K562 (cell line): ENCODE data around the gene NEK3. TPM values are rescaled to one million over a fixed set of nuclear protein-coding genes. Genes with fewer than 3 reads are reported as not detected.

Source experiments
- ATAC-seq: fragments of 200-7000 bp; cut with Tn5 transposase; 3 replicates; pipeline ENCODE4 v1.9.1; 2020; ENCODE audit warnings: moderate library complexity
- BruUV-seq: library from RNA; stranded (reverse); fragments of 400-500 nt; replicated peaks from 2 replicates; lab custom pipeline; 2021; lab: Mats Ljungman, UMichigan
- CTCF ChIA-PET: fragments of 300-600 bp; formaldehyde crosslinking; extraction: SDS; loops from one replicate; lab custom pipeline; 2021; ENCODE audit warnings: low intra/inter-chr PET ratio; lab: Yijun Ruan, JAX
- POLR2A ChIA-PET: fragments of 300-600, 350-650 bp; sonication (Branson Sonifier 250); formaldehyde crosslinking; extraction: SDS; loops from one replicate; lab custom pipeline; 2021; ENCODE audit warnings: antibody characterized with exemption, inconsistent platforms; lab: Yijun Ruan, JAX
- DNase-seq, 4 experiments: peaks; one replicate each; pipeline versions ENCODE4 v3.0.0 to v3.0.0-alpha.2; 2011 to 2018; ENCODE audit warnings: low spot score in 3 of 4, mixed read lengths in 3 of 4; ENCODE audit errors: extremely low read depth in 1 of 4
- FAIRE-seq: peaks from 2 replicates; lab custom pipeline; 2011; peaks lifted over from hg19 to GRCh38; lab: Jason Lieb, UNC
- H2AFZ ChIP-seq: 2 replicates; pipeline ENCODE4 v1.6.0; 2011; ENCODE audit warnings: low read depth, low read length, control low read depth, inconsistent platforms
- H3K27ac ChIP-seq: fragments of 200-600 bp; 3 replicates; pipeline ENCODE4 v1.8.0; 2011; ENCODE audit warnings: low read depth, mild to moderate bottlenecking, control low read depth, inconsistent platforms, low read length, moderate library complexity, mixed read lengths; ENCODE audit errors: extremely low read depth
- H3K27me3 ChIP-seq, 2 experiments: fragments of 300-600 bp in 1 of 2; 2 replicates in 1 of 2; 3 replicates in 1 of 2; pipeline versions ENCODE4 v1.6.0 to v1.8.0; 2011; ENCODE audit warnings: inconsistent platforms in 2 of 2, low read length in 2 of 2, mild to moderate bottlenecking in 1 of 2, mixed read lengths in 1 of 2, moderate library complexity in 1 of 2; ENCODE audit not compliant: control insufficient read depth in 2 of 2, insufficient read depth in 2 of 2
- H3K36me3 ChIP-seq: fragments of 300-600 bp; 3 replicates; pipeline ENCODE4 v1.8.0; 2011; ENCODE audit warnings: mild to moderate bottlenecking, low read length, inconsistent platforms; ENCODE audit not compliant: control insufficient read depth, insufficient read depth
- H3K4me1 ChIP-seq, 2 experiments: fragments of 200-600 bp in 1 of 2; replicated peaks in 1 of 2; 2 replicates in 1 of 2; 3 replicates in 1 of 2; pipeline versions ENCODE4 v1.5.1 to v1.8.0; 2011; ENCODE audit warnings: inconsistent platforms in 2 of 2, low read length in 2 of 2, mild to moderate bottlenecking in 1 of 2, mixed read lengths in 1 of 2, moderate library complexity in 1 of 2; ENCODE audit not compliant: control insufficient read depth in 2 of 2, insufficient read depth in 2 of 2
- H3K4me2 ChIP-seq: 2 replicates; pipeline ENCODE4 v1.6.1; 2011; ENCODE audit warnings: low read length, control low read depth, inconsistent platforms, mixed read lengths; ENCODE audit not compliant: insufficient read depth
- H3K4me3 ChIP-seq: fragments of 200-600 bp; sonication (generic), shearing (Covaris generic); 2 replicates; pipeline ENCODE4 v1.5.1; 2016; ENCODE audit warnings: control low read depth, inconsistent platforms
- H3K79me2 ChIP-seq: fragments of 200-600 bp; 3 replicates; pipeline ENCODE4 v1.8.0; 2011; ENCODE audit warnings: low read length, inconsistent platforms; ENCODE audit not compliant: control insufficient read depth, insufficient read depth
- H3K9ac ChIP-seq, 2 experiments: 2 replicates each; pipeline versions ENCODE4 v1.6.0 to v1.6.1; 2011; ENCODE audit warnings: low read depth in 2 of 2, low read length in 2 of 2, control low read depth in 1 of 2, inconsistent platforms in 1 of 2, mild to moderate bottlenecking in 1 of 2, mixed read lengths in 1 of 2; ENCODE audit not compliant: insufficient read depth in 1 of 2
- H3K9me1 ChIP-seq: one replicate; pipeline ENCODE4 v1.6.0; 2011; ENCODE audit warnings: inconsistent platforms, mild to moderate bottlenecking, low read length, moderate library complexity; ENCODE audit not compliant: control insufficient read depth, insufficient read depth
- H3K9me3 ChIP-seq: replicated peaks from 2 replicates; pipeline ENCODE4 v1.5.1; 2011; ENCODE audit warnings: low read depth, low read length, inconsistent platforms; ENCODE audit not compliant: control insufficient read depth, insufficient read depth
- H4K20me1 ChIP-seq: replicated peaks from 2 replicates; pipeline ENCODE4 v1.6.1; 2011; ENCODE audit warnings: low read length, inconsistent platforms, mixed read lengths; ENCODE audit not compliant: control insufficient read depth, insufficient read depth
- BACH1 ChIP-seq: fragments of 200-800 bp; sonication (Bioruptor generic); IDR thresholded peaks from 2 replicates; pipeline ENCODE4 v1.6.1; 2016; ENCODE audit warnings: missing genetic modification characterization, missing compliant biosample characterization
- DNMT1 ChIP-seq: fragments of 450-650 bp; IDR thresholded peaks from 2 replicates; pipeline ENCODE4 v1.6.1; 2016; ENCODE audit warnings: antibody characterized with exemption, mild to moderate bottlenecking
- FOXK1 ChIP-seq: sonication (generic); formaldehyde crosslinking; IDR thresholded peaks from 2 replicates; pipeline ENCODE4 v1.8.0; 2022; ENCODE audit warnings: missing genetic modification reagents, mild to moderate bottlenecking, borderline replicate concordance
- KLF6 ChIP-seq: fragments of 250-450 bp; sonication (Bioruptor Pico); IDR thresholded peaks from 2 replicates; pipeline ENCODE4 v1.4.0; 2020; ENCODE audit warnings: mild to moderate bottlenecking, moderate library complexity, borderline replicate concordance
- MAZ ChIP-seq, 2 experiments: fragments of 450-650 bp in 1 of 2; sonication (generic) in 1 of 2; formaldehyde crosslinking; IDR thresholded peaks in 1 of 2; conservative IDR thresholded peaks in 1 of 2; 2 replicates each; pipeline versions ENCODE4 v1.4.0 to v1.5.0; 2020; ENCODE audit warnings: mild to moderate bottlenecking in 1 of 2, missing genetic modification reagents in 1 of 2
- SAP30 ChIP-seq: fragments of 200-600 bp; sonication (generic); IDR thresholded peaks from 2 replicates; pipeline ENCODE4 v1.6.1; 2012; ENCODE audit warnings: borderline replicate concordance, low read depth, mild to moderate bottlenecking, moderate library complexity, low read length, control low read depth, inconsistent platforms; ENCODE audit not compliant: insufficient read depth, poor library complexity, severe bottlenecking
- SMC3 ChIP-seq: conservative IDR thresholded peaks from 2 replicates; pipeline ENCODE4 v1.6.1; 2011; ENCODE audit warnings: low read depth, low read length, improper control_type of control experiment; ENCODE audit not compliant: insufficient read depth
- TRIM28 ChIP-seq: fragments of 450-650 bp; IDR thresholded peaks from 2 replicates; pipeline ENCODE4 v1.6.1; 2017
- ZNF212 ChIP-seq: fragments of 450-650 bp; formaldehyde crosslinking; IDR thresholded peaks from 2 replicates; pipeline ENCODE4 v1.4.0; 2020; ENCODE audit warnings: mild to moderate bottlenecking
- ZNF431 ChIP-seq: sonication (generic); formaldehyde crosslinking; IDR thresholded peaks from 2 replicates; pipeline ENCODE4 v1.8.0; 2022; ENCODE audit warnings: mild to moderate bottlenecking, missing genetic modification reagents
- ZNF707 ChIP-seq: fragments of 250-450 bp; sonication (Bioruptor Pico); conservative IDR thresholded peaks from 2 replicates; pipeline ENCODE4 v1.8.0; 2022; ENCODE audit warnings: inconsistent platforms, mild to moderate bottlenecking, moderate library complexity
- WGBS: fragments of 100-300 bp; shearing (Covaris generic); methylation state at CpG from one replicate; pipeline ENCODE4 v1.1.6; 2016; ENCODE audit warnings: low coverage, mixed read lengths; ENCODE audit not compliant: insufficient coverage; ENCODE audit errors: missing lambda C conversion rate; 5-methylcytosine and 5-hydroxymethylcytosine counted together
- in situ Hi-C: fragments of 300-500 bp; cut with MboI; formaldehyde crosslinking; loops from 4 replicates; pipeline ENCODE4 v1.15.0; 2018; ENCODE audit warnings: inconsistent platforms, mixed read lengths
- intact Hi-C: fragments of 100-400 bp; cut with micrococcal nuclease; formaldehyde crosslinking; loops from 2 replicates; pipeline ENCODE4 v1.14.2; 2022
- polyA plus RNA-seq, 8 experiments: library from polyadenylated mRNA; depleted of rRNA in 4 of 8; stranded (reverse) in 5 of 8; unstranded in 3 of 8; fragments of >200 nt; fragmentation: Nextera tagmentation in 2 of 8; fragmentation: Illumina TruSeq in 1 of 8; extraction: Ambion mirVana in 2 of 8; extraction: Trizol in 1 of 8; gene quantifications; 2 replicates each; pipeline versions ENCODE4 v1.2.1 to v1.2.3, GENCODE V29; 2011 to 2014; ENCODE audit warnings: inconsistent platforms in 1 of 8, missing spikeins in 1 of 8
- total RNA-seq, 7 experiments: library from RNA; depleted of rRNA in 6 of 7; stranded (reverse); fragments of >200 nt in 6 of 7; fragmentation: Illumina TruSeq in 2 of 7; extraction: Trizol in 2 of 7; gene quantifications; 2 replicates each; pipeline versions ENCODE4 v1.2.1 to v1.2.3, GENCODE V29; 2011 to 2021; ENCODE audit warnings: low replicate concordance in 1 of 7
- TF ChIP-seq, protein P1 (sequence below), 2 experiments: fragments of 450-650 bp in 1 of 2; sonication (generic) in 1 of 2; formaldehyde crosslinking in 1 of 2; IDR thresholded peaks in 1 of 2; conservative IDR thresholded peaks in 1 of 2; 2 replicates each; pipeline versions ENCODE4 v1.6.1 to v1.8.1; 2016 to 2023; ENCODE audit warnings: mild to moderate bottlenecking in 2 of 2, moderate library complexity in 2 of 2, inconsistent platforms in 1 of 2, missing genetic modification reagents in 1 of 2
- TF ChIP-seq, protein P2 (sequence below), 2 experiments: IDR thresholded peaks; 2 replicates each; pipeline ENCODE4 v1.6.1; 2012; ENCODE audit warnings: improper control_type of control experiment in 2 of 2, low read depth in 2 of 2, low read length in 2 of 2, borderline replicate concordance in 1 of 2

The NEK3 gene
- total and polyA plus RNA-seq, 9 of the 15 experiments (the other 6 are each of a cell fraction or from before 2014, with no cell fraction given): 6.2 to 11.0 (median 9.3) TPM

DNA sequence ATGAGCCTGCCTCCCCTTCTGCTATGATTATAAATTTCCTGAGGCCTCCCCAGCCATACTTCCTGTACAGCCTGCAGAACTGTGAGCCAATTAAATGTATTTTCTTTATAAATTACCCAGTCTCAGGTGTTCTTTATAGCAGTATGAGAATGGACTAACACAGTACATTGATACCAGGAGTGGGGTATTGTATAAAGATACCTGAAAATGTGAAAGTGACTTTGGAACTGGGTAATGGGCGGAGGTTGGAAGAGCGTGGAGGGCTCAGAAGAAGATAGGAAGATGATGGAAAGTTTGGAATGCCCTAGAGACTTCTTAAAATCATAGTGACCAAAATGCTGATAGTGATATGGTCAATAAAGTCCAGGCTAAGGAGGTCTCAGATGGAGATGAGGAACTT lies 63.3 kb downstream of the NEK3 start:
- TF ChIP-seq ZNF212 (no peak), ZNF707 (CRISPR knock-in tag) (peak; percentile 66; the same call in 1 of the 2 replicates)
- no peak for FAIRE-seq
- intact Hi-C loops: no loop called here
- ATAC-seq: no peak
- H4K20me1 ChIP-seq: no peaks in the 10 kb centered on the region
- no peak overlapping the region for H3K4me3 ChIP-seq
- H3K27ac ChIP-seq: no peak overlapping the region
- no peaks in the 10 kb centered on the region for H3K9me1 ChIP-seq
- no peaks in the 10 kb centered on the region for H3K79me2 ChIP-seq
- WGBS: 80% methylated on average over 2 of the region's 2 CpGs
- in situ Hi-C loops: no loop called here
- no peak overlapping the region for H3K4me2 ChIP-seq
- H3K4me1 ChIP-seq: no peaks in the 10 kb centered on the region
- no peaks in the 10 kb centered on the region for H3K36me3 ChIP-seq
- no peak overlapping the region for H3K9ac ChIP-seq
- H2AFZ ChIP-seq: no peak overlapping the region
- CTCF ChIA-PET: no interaction called here
- no peaks in the 10 kb centered on the region for H3K9me3 ChIP-seq
- no peak for DNase-seq
- POLR2A ChIA-PET: no interaction called here
- BruUV-seq: no TSS peak
- no peaks in the 10 kb centered on the region for H3K27me3 ChIP-seq

DNA sequence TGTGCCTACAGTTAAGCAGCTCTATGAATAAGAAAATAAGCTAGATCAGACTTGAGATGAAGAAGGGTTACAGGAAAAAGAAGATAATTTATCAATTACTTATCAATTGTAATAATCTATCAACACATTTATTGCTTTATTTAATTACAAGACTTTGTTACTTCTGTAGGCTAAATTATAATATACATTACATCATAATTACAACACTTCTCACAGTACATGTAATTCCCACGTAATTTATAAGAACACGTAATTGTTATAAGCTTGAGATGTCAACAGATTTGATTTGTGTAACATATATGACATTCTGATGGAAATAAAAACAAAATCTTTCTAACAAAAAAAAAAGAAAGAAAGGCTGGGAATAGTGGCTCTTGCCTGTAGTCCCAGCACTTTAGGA lies 67.3 kb downstream of the NEK3 start:
- POLR2A ChIA-PET: interaction anchor here (1.0 kb wide), 1 partner anchor 9 kb away, joined by 3 read pairs; no protein-coding TSS in a partner anchor
- no peak overlapping the region for H3K4me2 ChIP-seq
- no peak for DNase-seq
- intact Hi-C loops (no loop called here), in situ Hi-C loops (no loop called here)
- no peak overlapping the region for H2AFZ ChIP-seq
- no TSS peak for BruUV-seq
- no peak overlapping the region for H3K4me3 ChIP-seq
- H3K9ac ChIP-seq: no peak overlapping the region
- no peaks in the 10 kb centered on the region for H3K4me1 ChIP-seq
- H3K79me2 ChIP-seq: no peaks in the 10 kb centered on the region
- H3K36me3 ChIP-seq: no peaks in the 10 kb centered on the region
- H4K20me1 ChIP-seq: no peaks in the 10 kb centered on the region
- H3K9me3 ChIP-seq: no peaks in the 10 kb centered on the region
- 37% methylated on average over 2 of the region's 2 CpGs for WGBS
- ATAC-seq: no peak
- no peaks in the 10 kb centered on the region for H3K27me3 ChIP-seq
- H3K27ac ChIP-seq: no peak overlapping the region
- no peaks in the 10 kb centered on the region for H3K9me1 ChIP-seq
- CTCF ChIA-PET: no interaction called here
- FAIRE-seq: no peak
- TF ChIP-seq DNMT1: no peak
- no peak for TF ChIP-seq BACH1 (tag)
- TF ChIP-seq ZNF431 (CRISPR knock-in tag): no peak
- TF ChIP-seq SAP30: no peak
- TF ChIP-seq, protein P1, sequence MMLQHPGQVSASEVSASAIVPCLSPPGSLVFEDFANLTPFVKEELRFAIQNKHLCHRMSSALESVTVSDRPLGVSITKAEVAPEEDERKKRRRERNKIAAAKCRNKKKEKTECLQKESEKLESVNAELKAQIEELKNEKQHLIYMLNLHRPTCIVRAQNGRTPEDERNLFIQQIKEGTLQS (IDR thresholded peaks at IDR 0.05): no peak
- TF ChIP-seq, protein P1 (CRISPR knock-in tag; conservative IDR thresholded peaks at IDR 0.05): no peak
- no peak for TF ChIP-seq MAZ (CRISPR knock-in tag; conservative IDR thresholded peaks at IDR 0.05 in 1 of 2, IDR thresholded peaks at IDR 0.05 in 1 of 2)
- no peak for TF ChIP-seq SMC3
- no peak for TF ChIP-seq KLF6
- TF ChIP-seq TRIM28: no peak
- TF ChIP-seq, protein P2, sequence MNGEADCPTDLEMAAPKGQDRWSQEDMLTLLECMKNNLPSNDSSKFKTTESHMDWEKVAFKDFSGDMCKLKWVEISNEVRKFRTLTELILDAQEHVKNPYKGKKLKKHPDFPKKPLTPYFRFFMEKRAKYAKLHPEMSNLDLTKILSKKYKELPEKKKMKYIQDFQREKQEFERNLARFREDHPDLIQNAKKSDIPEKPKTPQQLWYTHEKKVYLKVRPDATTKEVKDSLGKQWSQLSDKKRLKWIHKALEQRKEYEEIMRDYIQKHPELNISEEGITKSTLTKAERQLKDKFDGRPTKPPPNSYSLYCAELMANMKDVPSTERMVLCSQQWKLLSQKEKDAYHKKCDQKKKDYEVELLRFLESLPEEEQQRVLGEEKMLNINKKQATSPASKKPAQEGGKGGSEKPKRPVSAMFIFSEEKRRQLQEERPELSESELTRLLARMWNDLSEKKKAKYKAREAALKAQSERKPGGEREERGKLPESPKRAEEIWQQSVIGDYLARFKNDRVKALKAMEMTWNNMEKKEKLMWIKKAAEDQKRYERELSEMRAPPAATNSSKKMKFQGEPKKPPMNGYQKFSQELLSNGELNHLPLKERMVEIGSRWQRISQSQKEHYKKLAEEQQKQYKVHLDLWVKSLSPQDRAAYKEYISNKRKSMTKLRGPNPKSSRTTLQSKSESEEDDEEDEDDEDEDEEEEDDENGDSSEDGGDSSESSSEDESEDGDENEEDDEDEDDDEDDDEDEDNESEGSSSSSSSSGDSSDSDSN (IDR thresholded peaks at IDR 0.05; ENCODE audit: borderline replicate concordance in 1 of 2, low read depth in 2 of 2, low read length in 2 of 2): no peak
- no peak for TF ChIP-seq FOXK1
